Neuronal stem cell (in vitro differentiated cells): ENCODE measurements around the gene KANSL1.
A peak's percentile ranks its signal among the peaks of the same experiment; 100 is the strongest.

Experiments
- DNase-seq: peaks from one replicate; pipeline ENCODE4 v3.0.0-alpha.2; 2013; ENCODE audit warnings: low spot score
- H2AFZ ChIP-seq: one replicate; pipeline ENCODE4 v1.6.1; 2013; ENCODE audit warnings: mild to moderate bottlenecking, low read length, inconsistent platforms
- H2AK5ac ChIP-seq: 2 replicates; pipeline ENCODE4 v1.6.1; 2013; ENCODE audit warnings: low read depth, mild to moderate bottlenecking, inconsistent platforms, low read length, moderate library complexity, mixed read lengths
- H2BK120ac ChIP-seq: 2 replicates; pipeline ENCODE4 v1.6.1; 2013; ENCODE audit warnings: low read depth, mild to moderate bottlenecking, inconsistent platforms, low read length, moderate library complexity, mixed read lengths
- H2BK12ac ChIP-seq: one replicate; pipeline ENCODE4 v1.6.1; 2013; ENCODE audit warnings: low read length, inconsistent platforms
- H2BK15ac ChIP-seq: 2 replicates; pipeline ENCODE4 v1.6.1; 2013; ENCODE audit warnings: mild to moderate bottlenecking, low read length, inconsistent platforms, mixed read lengths
- H2BK5ac ChIP-seq: one replicate; pipeline ENCODE4 v1.6.1; 2013; ENCODE audit warnings: inconsistent platforms, mild to moderate bottlenecking, low read length, moderate library complexity
- H3K14ac ChIP-seq: one replicate; pipeline ENCODE4 v1.6.1; 2013; ENCODE audit warnings: low read length, inconsistent platforms
- H3K18ac ChIP-seq: 2 replicates; pipeline ENCODE4 v1.6.1; 2013; ENCODE audit warnings: low read length, inconsistent platforms
- H3K23ac ChIP-seq: 2 replicates; pipeline ENCODE4 v1.6.1; 2013; ENCODE audit warnings: low read depth, mild to moderate bottlenecking, mixed read lengths, low read length, inconsistent platforms; ENCODE audit not compliant: poor library complexity
- H3K27ac ChIP-seq: replicated peaks from 3 replicates; pipeline ENCODE4 v1.5.1; 2013; ENCODE audit warnings: low read length, inconsistent platforms
- H3K27me3 ChIP-seq, 3 experiments: 2 replicates each; pipeline ENCODE4 v1.6.1; 2013; ENCODE audit warnings: low read length in 3 of 3, mild to moderate bottlenecking in 2 of 3, inconsistent platforms in 1 of 3, low read depth in 1 of 3, mixed read lengths in 1 of 3, moderate library complexity in 1 of 3; ENCODE audit not compliant: control insufficient read depth in 3 of 3, insufficient read depth in 3 of 3
- H3K36me3 ChIP-seq, 2 donors: replicated peaks in 1 of 2; 2 replicates each; pipeline ENCODE4 v1.6.1; 2013; ENCODE audit warnings: low read length in 2 of 2; ENCODE audit not compliant: control insufficient read depth in 2 of 2, insufficient read depth in 2 of 2
- H3K4ac ChIP-seq: 2 replicates; pipeline ENCODE4 v1.6.1; 2013; ENCODE audit warnings: inconsistent platforms, mild to moderate bottlenecking, low read length, moderate library complexity
- H3K4me1 ChIP-seq, 2 donors: 1 replicate in 1 of 2; 2 replicates in 1 of 2; pipeline ENCODE4 v1.6.1; 2013; ENCODE audit warnings: low read length in 2 of 2, low read depth in 1 of 2; ENCODE audit not compliant: control insufficient read depth in 2 of 2, insufficient read depth in 1 of 2
- H3K4me2 ChIP-seq: one replicate; pipeline ENCODE4 v1.6.1; 2013; ENCODE audit warnings: mild to moderate bottlenecking, low read length, inconsistent platforms; ENCODE audit not compliant: insufficient read depth, poor library complexity, severe bottlenecking
- H3K4me3 ChIP-seq, 2 donors: 2 replicates each; pipeline ENCODE4 v1.5.1; 2013; ENCODE audit warnings: low read length in 2 of 2, mild to moderate bottlenecking in 2 of 2, inconsistent platforms in 1 of 2, moderate library complexity in 1 of 2
- H3K79me1 ChIP-seq: one replicate; pipeline ENCODE4 v1.6.1; 2013; ENCODE audit warnings: low read depth, mild to moderate bottlenecking, inconsistent platforms, low read length, moderate library complexity
- H3K9ac ChIP-seq: one replicate; pipeline ENCODE4 v1.6.1; 2013; ENCODE audit warnings: mild to moderate bottlenecking, low read depth, low read length, inconsistent platforms; ENCODE audit not compliant: poor library complexity
- H3K9me3 ChIP-seq, 2 donors: replicated peaks in 1 of 2; 2 replicates each; pipeline versions ENCODE3 to v1.6.1; 2013; ENCODE audit warnings: low read length in 2 of 2, mild to moderate bottlenecking in 2 of 2, inconsistent platforms in 1 of 2, low read depth in 1 of 2, mixed read lengths in 1 of 2, moderate library complexity in 1 of 2; ENCODE audit not compliant: control insufficient read depth in 2 of 2, insufficient read depth in 1 of 2
- H4K8ac ChIP-seq: one replicate; pipeline ENCODE4 v1.6.1; 2013; ENCODE audit warnings: low read depth, mild to moderate bottlenecking, inconsistent platforms, low read length, moderate library complexity
- H4K91ac ChIP-seq: one replicate; pipeline ENCODE4 v1.6.1; 2013; ENCODE audit warnings: low read length, low read depth, mild to moderate bottlenecking, inconsistent platforms; ENCODE audit not compliant: poor library complexity
- WGBS, 2 donors: extraction: QIAGEN DNeasy Blood & Tissue Kit; methylation state at CpG; one replicate each; pipeline ENCODE4 v1.1.7; 2013; ENCODE audit warnings: missing lambda C conversion rate in 2 of 2, mixed read lengths in 1 of 2; ENCODE audit not compliant: insufficient read length in 2 of 2, insufficient replicate concordance in 1 of 2; ENCODE audit errors: extremely low coverage in 2 of 2; 5-methylcytosine and 5-hydroxymethylcytosine counted together

The KANSL1 gene

GRCh38 chr17:46045639-46046038, 147.6 kb downstream of the KANSL1 start:
- H2AFZ ChIP-seq = no peak overlapping the region
- H3K27me3 ChIP-seq = no peaks in the 10 kb centered on the region
- no peak overlapping the region for H4K8ac ChIP-seq
- no peak overlapping the region for H3K4me2 ChIP-seq
- H3K23ac ChIP-seq = no peak overlapping the region
- peaks cover 23 to 95% of the 10 kb centered on the region in 2 donors for H3K36me3 ChIP-seq
- no peak overlapping the region for H2BK120ac ChIP-seq
- H3K18ac ChIP-seq = no peak overlapping the region
- H3K79me1 ChIP-seq = no peaks in the 10 kb centered on the region
- no peak overlapping the region for H3K14ac ChIP-seq
- no peak for DNase-seq
- H2BK5ac ChIP-seq = no peak overlapping the region
- H3K4me1 ChIP-seq = peaks cover 3 to 4% of the 10 kb centered on the region in 2 donors
- H3K27ac ChIP-seq = no peak overlapping the region
- no peak overlapping the region for H4K91ac ChIP-seq
- no peaks in the 10 kb centered on the region for H3K9me3 ChIP-seq
- WGBS, 2 donors = no CpG with 5 or more reads among the region's 3 CpGs
- H2BK12ac ChIP-seq = no peak overlapping the region
- no peak overlapping the region for H2BK15ac ChIP-seq
- H3K4me3 ChIP-seq = no peak overlapping the region
- no peak overlapping the region for H3K4ac ChIP-seq
- H2AK5ac ChIP-seq = no peak overlapping the region
- no peak overlapping the region for H3K9ac ChIP-seq

DNA sequence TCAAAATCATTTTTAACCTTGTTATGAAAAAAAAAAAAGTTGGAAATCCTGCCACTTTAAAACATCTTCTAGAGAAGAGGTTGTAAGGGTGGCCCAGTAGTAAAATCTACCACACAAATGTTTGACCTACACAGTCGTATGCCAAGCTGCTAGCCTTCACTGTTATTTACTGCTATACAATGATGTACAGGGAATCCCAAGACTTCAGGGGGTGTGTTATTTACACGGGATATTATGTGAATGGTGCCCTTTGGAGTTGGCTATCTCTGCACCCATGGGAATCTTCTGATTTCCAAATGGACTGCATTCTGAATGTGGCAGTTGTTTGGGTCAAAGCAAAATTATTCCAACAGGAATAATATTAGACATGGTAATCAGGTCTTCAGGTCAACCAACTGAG, 148.2 kb downstream of the KANSL1 start:
- Histone ChIP-seq H2BK5ac (no peak overlapping the region), H3K27me3 (no peaks in the 10 kb centered on the region), H4K8ac (no peak overlapping the region), H2BK120ac (no peak overlapping the region), H3K9ac (no peak overlapping the region), H2BK12ac (no peak overlapping the region), H3K14ac (no peak overlapping the region), H3K79me1 (no peaks in the 10 kb centered on the region), H2BK15ac (no peak overlapping the region), H3K27ac (no peak overlapping the region), H3K23ac (no peak overlapping the region), H3K36me3 (peaks cover 18 to 95% of the 10 kb centered on the region in 2 donors), H3K9me3 (no peaks in the 10 kb centered on the region), H3K4me3 (no peak overlapping the region), H3K4me1 (peaks cover 3 to 4% of the 10 kb centered on the region in 2 donors), H4K91ac (no peak overlapping the region), H2AFZ (no peak overlapping the region), H3K18ac (no peak overlapping the region), H3K4me2 (no peak overlapping the region), H2AK5ac (no peak overlapping the region), H3K4ac (no peak overlapping the region)
- DNase-seq = no peak
- no CpG with 5 or more reads among the region's 2 CpGs for WGBS, 2 donors

DNA sequence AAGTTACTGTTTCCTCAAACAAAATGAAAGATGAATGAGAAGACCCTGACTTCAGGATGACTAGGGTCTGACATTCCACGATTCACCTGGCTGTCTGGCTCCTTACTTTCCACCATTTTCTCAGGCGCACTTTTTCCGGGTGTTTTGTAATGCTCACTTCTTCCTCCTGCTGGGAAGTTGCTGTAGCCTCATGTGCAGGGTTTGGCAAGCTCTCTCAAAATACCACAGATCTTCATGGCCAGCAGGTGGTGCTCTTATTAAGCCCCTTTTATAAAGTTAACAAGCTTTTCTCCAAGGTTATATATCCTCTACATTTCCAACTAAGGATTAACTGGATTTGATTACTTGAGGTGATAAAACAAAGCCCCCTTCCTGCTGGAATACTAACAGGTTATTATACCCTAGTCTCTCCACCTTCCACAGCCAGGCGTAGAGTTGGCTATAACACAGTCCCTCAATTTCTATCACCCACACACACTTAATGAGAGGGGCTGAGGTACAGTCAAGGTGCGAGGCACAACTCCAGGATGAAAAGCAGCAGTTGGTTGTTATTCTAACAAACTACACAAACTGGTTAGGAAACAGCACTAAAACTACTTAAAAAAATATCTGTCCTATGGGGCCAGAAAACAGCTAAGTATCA, 148.8 kb downstream of the KANSL1 start:
- peaks cover 19 to 95% of the 10 kb centered on the region in 2 donors for H3K36me3 ChIP-seq
- H3K27ac ChIP-seq = peak overlapping the region; percentile 21

GRCh38 chr17:46043606-46044005, 149.6 kb downstream of the KANSL1 start:
- H3K27ac ChIP-seq = no peak overlapping the region

More for the DNA sequence above, 148.8 kb downstream of the KANSL1 start:
- no CpG with 5 or more reads among the region's 5 CpGs for WGBS, 2 donors
- H3K9me3 ChIP-seq = no peaks in the 10 kb centered on the region
- H3K4me2 ChIP-seq = no peak overlapping the region
- H3K27me3 ChIP-seq = no peaks in the 10 kb centered on the region
- no peak overlapping the region for H4K8ac ChIP-seq
- no peak overlapping the region for H3K23ac ChIP-seq
- no peak overlapping the region for H3K4me3 ChIP-seq
- H3K14ac ChIP-seq = no peak overlapping the region
- H2AK5ac ChIP-seq = no peak overlapping the region
- no peak overlapping the region for H2AFZ ChIP-seq
- DNase-seq = peak; percentile 58
- no peak overlapping the region for H2BK120ac ChIP-seq
- H3K79me1 ChIP-seq = no peaks in the 10 kb centered on the region
- no peak overlapping the region for H3K9ac ChIP-seq
- no peak overlapping the region for H3K4ac ChIP-seq
- no peak overlapping the region for H3K18ac ChIP-seq
- H3K4me1 ChIP-seq = peaks cover 3 to 4% of the 10 kb centered on the region in 2 donors
- H2BK15ac ChIP-seq = no peak overlapping the region
- H2BK12ac ChIP-seq = no peak overlapping the region
- no peak overlapping the region for H4K91ac ChIP-seq
- H2BK5ac ChIP-seq = no peak overlapping the region

More at GRCh38 chr17:46043606-46044005, 149.6 kb downstream of the KANSL1 start:
- H3K18ac ChIP-seq = no peak overlapping the region
- H2BK5ac ChIP-seq = no peak overlapping the region
- H2BK12ac ChIP-seq = no peak overlapping the region
- no peak for DNase-seq
- H2AK5ac ChIP-seq = no peak overlapping the region
- WGBS, 2 donors = no CpG with 5 or more reads among the region's 3 CpGs
- H3K36me3 ChIP-seq = peaks cover 27 to 95% of the 10 kb centered on the region in 2 donors
- H2AFZ ChIP-seq = no peak overlapping the region
- no peak overlapping the region for H4K8ac ChIP-seq
- H2BK15ac ChIP-seq = no peak overlapping the region
- H3K79me1 ChIP-seq = no peaks in the 10 kb centered on the region
- H3K14ac ChIP-seq = no peak overlapping the region
- no peak overlapping the region for H3K4me2 ChIP-seq
- no peak overlapping the region for H3K4me3 ChIP-seq
- H3K23ac ChIP-seq = no peak overlapping the region
- H3K9ac ChIP-seq = no peak overlapping the region
- H2BK120ac ChIP-seq = no peak overlapping the region
- no peaks in the 10 kb centered on the region for H3K27me3 ChIP-seq
- no peaks in the 10 kb centered on the region for H3K9me3 ChIP-seq
- peaks cover 3 to 4% of the 10 kb centered on the region in 2 donors for H3K4me1 ChIP-seq
- H3K4ac ChIP-seq = no peak overlapping the region
- H4K91ac ChIP-seq = no peak overlapping the region
